ENCODE results near the gene CXCL3.

The CXCL3 gene

GRCh38 chr4:74012130-74012529 lies 26.4 kb downstream of the CXCL3 start:
- DNase-seq: no peak

- no peak for DNase-seq
Measured at GRCh38 chr4:74009307-74009706, 29.2 kb downstream of the CXCL3 start.

- DNase-seq: no peak
Measured at GRCh38 chr4:74006009-74006476, 32.4 kb downstream of the CXCL3 start.

- no peak for DNase-seq
Measured at GRCh38 chr4:74005528-74005927, 33.0 kb downstream of the CXCL3 start.

- no peak for DNase-seq
Measured at GRCh38 chr4:74004668-74005067, 33.8 kb downstream of the CXCL3 start.

- DNase-seq: no peak
Measured at GRCh38 chr4:74000301-74000700, 38.2 kb downstream of the CXCL3 start.

- DNase-seq: no peak
Measured at GRCh38 chr4:73998040-73999011, 40.2 kb downstream of the CXCL3 start, which contains the start of gene CXCL5. Gene CXCL5 (minus strand): TSS chr4:73998677. CDS start chr4:73998581, 96 bp downstream.

- DNase-seq: no peak
Measured at GRCh38 chr4:73992050-73992449, 46.4 kb downstream of the CXCL3 start.

- no peak for DNase-seq
Measured at GRCh38 chr4:73991742-73992000, 46.8 kb downstream of the CXCL3 start.

GRCh38 chr4:73990988-73991741 lies 47.3 kb downstream of the CXCL3 start:
- no peak for DNase-seq

GRCh38 chr4:73989928-73990327 lies 48.6 kb downstream of the CXCL3 start:
- DNase-seq: no peak

GRCh38 chr4:73989031-73989430 lies 49.5 kb downstream of the CXCL3 start:
- DNase-seq: no peak

GRCh38 chr4:73988061-73988460 lies 50.4 kb downstream of the CXCL3 start, which contains the start of gene PPBP:
Gene PPBP (minus strand): TSS chr4:73988190. CDS start chr4:73988103, 87 bp downstream.
- no peak for DNase-seq
